Activated gamma-delta T cell treated with Interleukin-2 at 50 U/mL for 16 hours (primary cell): Measurements from ENCODE around the gene PRKAB2.
"Not testable (repeated sequence)": the region's sequence is repeated elsewhere in the genome, so short reads cannot be mapped to it uniquely, and the experiment has no call there.

Experiments
- DNase-seq: peaks from one replicate; pipeline ENCODE4 v3.0.0-alpha.2; 2020

Gene PRKAB2

DNA sequence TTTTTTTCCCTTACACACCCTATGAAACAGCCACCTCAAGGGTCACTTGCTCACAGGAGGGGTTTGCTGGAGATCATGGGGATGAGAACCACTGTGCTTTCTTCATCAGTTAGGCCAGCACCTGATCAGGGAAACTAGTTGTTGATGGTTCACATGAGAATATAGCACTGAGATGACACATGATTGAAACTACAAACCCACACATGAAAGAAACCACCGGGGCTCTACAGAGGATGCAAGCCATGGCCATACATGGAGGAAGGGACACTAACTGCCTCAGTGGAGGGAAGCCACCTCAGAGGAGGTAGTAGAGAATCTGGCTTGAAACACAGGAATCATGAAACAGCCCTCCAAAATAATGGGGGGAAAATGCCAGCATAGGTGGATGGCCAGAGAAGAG, 63.2 kb downstream of the PRKAB2 start:
- DNase-seq, result no peak

DNA sequence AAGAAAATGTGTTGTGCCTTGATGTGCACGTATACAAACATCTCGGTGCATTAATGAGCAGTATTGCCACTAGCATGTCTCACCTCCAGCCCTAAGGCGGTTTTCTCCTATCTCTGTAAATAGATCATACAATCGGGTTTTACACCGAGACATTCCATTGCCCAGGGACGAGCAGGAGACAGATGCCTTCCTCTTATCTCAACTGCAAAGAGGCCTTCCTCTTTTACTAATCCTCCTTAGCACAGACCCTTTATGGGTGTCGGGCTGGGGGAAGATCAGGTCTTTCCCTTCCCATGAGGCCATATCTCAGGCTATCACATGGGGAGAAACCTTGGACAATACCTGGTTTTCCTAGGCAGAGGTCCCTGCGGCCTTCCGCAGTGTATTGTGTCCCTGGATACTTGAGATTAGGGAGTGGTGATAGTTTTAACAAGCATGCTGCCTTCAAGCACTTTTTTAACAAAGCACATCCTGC, 65.8 kb downstream of the PRKAB2 start:
- DNase-seq, result not testable (repeated sequence)

- DNase-seq, result no peak
These were observed 66.4 kb downstream of the PRKAB2 start for GRCh38 chr1:147105909-147106308.
